ENCODE measurements around the gene CHRDL2.

DNA sequence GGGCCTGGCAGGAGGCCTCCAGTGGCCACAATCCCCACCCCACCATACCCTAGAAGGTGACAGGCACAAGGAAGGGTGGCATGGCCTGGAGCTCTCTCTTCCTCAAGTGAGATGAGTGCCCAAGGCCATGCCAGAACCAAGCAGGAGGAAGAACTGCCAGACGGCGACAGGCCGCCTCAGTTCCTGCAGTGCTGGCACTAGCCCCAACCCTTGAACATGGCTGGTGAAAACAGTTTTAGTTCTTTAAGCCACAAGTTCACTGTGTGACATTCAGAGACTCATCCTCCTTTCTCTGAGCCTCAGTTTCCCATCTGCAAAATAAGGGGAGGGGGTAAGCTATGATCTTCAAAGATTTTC is 9.8 kb downstream of the CHRDL2 start:
- no peak for TF ChIP-seq JUN (IDR thresholded peaks at IDR 0.05; ENCODE audit: borderline replicate concordance, insufficient read depth, insufficient read length, low read depth)
- TF ChIP-seq GATA2 (IDR thresholded peaks at IDR 0.05; ENCODE audit: insufficient read depth, insufficient read length, low read depth, low read length): no peak
- TF ChIP-seq, protein P1, sequence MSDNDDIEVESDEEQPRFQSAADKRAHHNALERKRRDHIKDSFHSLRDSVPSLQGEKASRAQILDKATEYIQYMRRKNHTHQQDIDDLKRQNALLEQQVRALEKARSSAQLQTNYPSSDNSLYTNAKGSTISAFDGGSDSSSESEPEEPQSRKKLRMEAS (IDR thresholded peaks at IDR 0.05; ENCODE audit: insufficient read depth, insufficient read length): no peak
- TF ChIP-seq, protein P2, sequence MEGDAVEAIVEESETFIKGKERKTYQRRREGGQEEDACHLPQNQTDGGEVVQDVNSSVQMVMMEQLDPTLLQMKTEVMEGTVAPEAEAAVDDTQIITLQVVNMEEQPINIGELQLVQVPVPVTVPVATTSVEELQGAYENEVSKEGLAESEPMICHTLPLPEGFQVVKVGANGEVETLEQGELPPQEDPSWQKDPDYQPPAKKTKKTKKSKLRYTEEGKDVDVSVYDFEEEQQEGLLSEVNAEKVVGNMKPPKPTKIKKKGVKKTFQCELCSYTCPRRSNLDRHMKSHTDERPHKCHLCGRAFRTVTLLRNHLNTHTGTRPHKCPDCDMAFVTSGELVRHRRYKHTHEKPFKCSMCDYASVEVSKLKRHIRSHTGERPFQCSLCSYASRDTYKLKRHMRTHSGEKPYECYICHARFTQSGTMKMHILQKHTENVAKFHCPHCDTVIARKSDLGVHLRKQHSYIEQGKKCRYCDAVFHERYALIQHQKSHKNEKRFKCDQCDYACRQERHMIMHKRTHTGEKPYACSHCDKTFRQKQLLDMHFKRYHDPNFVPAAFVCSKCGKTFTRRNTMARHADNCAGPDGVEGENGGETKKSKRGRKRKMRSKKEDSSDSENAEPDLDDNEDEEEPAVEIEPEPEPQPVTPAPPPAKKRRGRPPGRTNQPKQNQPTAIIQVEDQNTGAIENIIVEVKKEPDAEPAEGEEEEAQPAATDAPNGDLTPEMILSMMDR (IDR thresholded peaks at IDR 0.05; ENCODE audit: extremely low read depth in 1 of 2, insufficient read depth in 1 of 2, low read depth in 1 of 2, low read length in 2 of 2): no peak
